Measurements from ENCODE around the gene EPC2. TPM values are rescaled to one million over a fixed set of nuclear protein-coding genes. Genes with fewer than 3 reads are reported as not detected.
"Not testable (repeated sequence)": the region's sequence is repeated elsewhere in the genome, so short reads cannot be mapped to it uniquely, and the experiment has no call there.

The EPC2 gene
- total RNA-seq, 2 experiments from 2014 or later = 16.7 to 16.9 TPM

- intact Hi-C loops (cut with micrococcal nuclease) = loop anchor here (2.0 to 5.0 kb wide), 2 partner anchors 18 to 71 kb away; no protein-coding TSS in a partner anchor
- ChIA-PET CTCF (interaction anchor here (0.6 to 1.9 kb wide), 3 partner anchors 11 to 22 kb away, joined by 3 to 8 read pairs (median 4); no protein-coding TSS in a partner anchor), POLR2A (interaction anchor here (0.7 to 0.9 kb wide), 2 partner anchors 10 to 28 kb away, joined by 3 to 4 read pairs; no protein-coding TSS in a partner anchor)
- Mint-ChIP-seq H3K36me3 (no peaks in the 10 kb centered on the region), H3K4me1 (ENCODE audit: low read depth) (peaks cover 90% of the 10 kb centered on the region), H3K27ac (no peak overlapping the region), H3K4me3 (no peak overlapping the region), H3K9me3 (peaks cover 2% of the 10 kb centered on the region), H3K27me3 (no peaks in the 10 kb centered on the region)
- DNase-seq = no peak
Measured at GRCh38 chr2:148656516-148656915, 12.0 kb downstream of the EPC2 start.

GRCh38 chr2:148658807-148659722, 14.5 kb downstream of the EPC2 start:
- H3K4me1 Mint-ChIP-seq (ENCODE audit: low read depth) = peaks cover 74% of the 10 kb centered on the region
- intact Hi-C loops (cut with micrococcal nuclease) = loop anchor here (1.0 to 5.0 kb wide), 3 partner anchors 8 to 68 kb away; no protein-coding TSS in a partner anchor
- POLR2A ChIA-PET = interaction anchor here (0.6 kb wide), 1 partner anchor 15 kb away, joined by 3 read pairs; no protein-coding TSS in a partner anchor
- peak overlapping the region; percentile 75 for H3K27ac Mint-ChIP-seq
- H3K36me3 Mint-ChIP-seq = peaks cover 8% of the 10 kb centered on the region
- CTCF ChIA-PET = no interaction called here
- peak overlapping the region; percentile 35 for H3K4me3 Mint-ChIP-seq
- no peaks in the 10 kb centered on the region for H3K27me3 Mint-ChIP-seq
- H3K9me3 Mint-ChIP-seq = peaks cover 5% of the 10 kb centered on the region
- DNase-seq = no peak

- intact Hi-C loops (cut with micrococcal nuclease) = no loop called here
- Mint-ChIP-seq H3K27ac (peak overlapping the region; percentile 3), H3K4me3 (no peak overlapping the region), H3K27me3 (no peaks in the 10 kb centered on the region), H3K36me3 (peaks cover 8% of the 10 kb centered on the region), H3K9me3 (peaks cover 5% of the 10 kb centered on the region), H3K4me1 (ENCODE audit: low read depth) (peaks cover 68% of the 10 kb centered on the region)
- POLR2A ChIA-PET = interaction anchor here (1.7 kb wide), 1 partner anchor 17 kb away, joined by 4 read pairs; the partner anchor contains the start of gene EPC2
- no peak for DNase-seq
- CTCF ChIA-PET = interaction anchor here (0.8 to 1.4 kb wide), 3 partner anchors 13 to 71 kb away, joined by 3 to 4 read pairs (median 3); no protein-coding TSS in a partner anchor
Measured at GRCh38 chr2:148660999-148661398, 16.4 kb downstream of the EPC2 start.

- H3K27ac Mint-ChIP-seq, POLR2A ChIA-PET: not testable (repeated sequence)
Measured at GRCh38 chr2:148662332-148662731, 17.8 kb downstream of the EPC2 start.

GRCh38 chr2:148664229-148664628, 19.7 kb downstream of the EPC2 start:
- no peak overlapping the region for H3K27ac Mint-ChIP-seq
- peaks cover 67% of the 10 kb centered on the region for H3K4me1 Mint-ChIP-seq (ENCODE audit: low read depth)
- H3K36me3 Mint-ChIP-seq = peaks cover 8% of the 10 kb centered on the region
- no peak for DNase-seq
- peaks cover 5% of the 10 kb centered on the region for H3K9me3 Mint-ChIP-seq
- intact Hi-C loops (cut with micrococcal nuclease) = no loop called here
- ChIA-PET POLR2A (no interaction called here), CTCF (interaction anchor here (3.7 kb wide), 1 partner anchor 9 kb away, joined by 14 read pairs; no protein-coding TSS in a partner anchor)
- H3K4me3 Mint-ChIP-seq = no peak overlapping the region
- H3K27me3 Mint-ChIP-seq = no peaks in the 10 kb centered on the region

More at GRCh38 chr2:148662332-148662731, 17.8 kb downstream of the EPC2 start:
- H3K4me3 Mint-ChIP-seq; H3K27me3 Mint-ChIP-seq; DNase-seq; H3K9me3 Mint-ChIP-seq; intact Hi-C loops (cut with micrococcal nuclease); H3K36me3 Mint-ChIP-seq: not testable (repeated sequence)
- CTCF ChIA-PET = interaction anchor here (3.7 kb wide), 1 partner anchor 11 kb away, joined by 14 read pairs; no protein-coding TSS in a partner anchor
- peaks cover 66% of the 10 kb centered on the region for H3K4me1 Mint-ChIP-seq (ENCODE audit: low read depth)

GRCh38 chr2:148666555-148666954, 22.0 kb downstream of the EPC2 start:
- ChIA-PET POLR2A (no interaction called here), CTCF (no interaction called here)
- H3K4me1 Mint-ChIP-seq (ENCODE audit: low read depth) = peaks cover 67% of the 10 kb centered on the region
- intact Hi-C loops (cut with micrococcal nuclease) = no loop called here
- DNase-seq = no peak
- peaks cover 3% of the 10 kb centered on the region for H3K9me3 Mint-ChIP-seq
- no peaks in the 10 kb centered on the region for H3K27me3 Mint-ChIP-seq
- no peak overlapping the region for H3K4me3 Mint-ChIP-seq
- peaks cover 9% of the 10 kb centered on the region for H3K36me3 Mint-ChIP-seq
- no peak overlapping the region for H3K27ac Mint-ChIP-seq

GRCh38 chr2:148667113-148667836, 22.7 kb downstream of the EPC2 start:
- POLR2A ChIA-PET = no interaction called here
- CTCF ChIA-PET = no interaction called here
- H3K4me1 Mint-ChIP-seq (ENCODE audit: low read depth) = peaks cover 73% of the 10 kb centered on the region

GRCh38 chr2:148670773-148671172, 26.2 kb downstream of the EPC2 start:
- peaks cover 5% of the 10 kb centered on the region for H3K36me3 Mint-ChIP-seq
- peaks cover 82% of the 10 kb centered on the region for H3K4me1 Mint-ChIP-seq (ENCODE audit: low read depth)
- CTCF ChIA-PET = no interaction called here
- H3K9me3 Mint-ChIP-seq = peaks cover 6% of the 10 kb centered on the region
- no peak overlapping the region for H3K4me3 Mint-ChIP-seq
- DNase-seq = no peak
- POLR2A ChIA-PET = no interaction called here
- no peak overlapping the region for H3K27ac Mint-ChIP-seq
- intact Hi-C loops (cut with micrococcal nuclease) = no loop called here
- H3K27me3 Mint-ChIP-seq = no peaks in the 10 kb centered on the region

More at GRCh38 chr2:148667113-148667836, 22.7 kb downstream of the EPC2 start:
- no peak overlapping the region for H3K27ac Mint-ChIP-seq
- no peak overlapping the region for H3K4me3 Mint-ChIP-seq
- no peaks in the 10 kb centered on the region for H3K27me3 Mint-ChIP-seq
- peaks cover 8% of the 10 kb centered on the region for H3K36me3 Mint-ChIP-seq
- DNase-seq = no peak
- H3K9me3 Mint-ChIP-seq = peaks cover 6% of the 10 kb centered on the region
- intact Hi-C loops (cut with micrococcal nuclease) = no loop called here

- Mint-ChIP-seq H3K4me3 (no peak overlapping the region), H3K9me3 (peaks cover 6% of the 10 kb centered on the region), H3K27ac (peak overlapping the region; percentile 14), H3K36me3 (peaks cover 5% of the 10 kb centered on the region), H3K4me1 (ENCODE audit: low read depth) (peaks cover 64% of the 10 kb centered on the region), H3K27me3 (no peaks in the 10 kb centered on the region)
- intact Hi-C loops (cut with micrococcal nuclease) = loop anchor here (1.0 to 2.0 kb wide), 2 partner anchors 18 to 29 kb away; no protein-coding TSS in a partner anchor
- POLR2A ChIA-PET = no interaction called here
- CTCF ChIA-PET = interaction anchor here (0.5 to 1.8 kb wide), 9 partner anchors 10 to 296 kb away, joined by 3 to 14 read pairs (median 5); no protein-coding TSS in a partner anchor
- DNase-seq = peak; percentile 43
Measured at GRCh38 chr2:148674063-148675020, 29.8 kb downstream of the EPC2 start.

GRCh38 chr2:148675708-148676107, 31.2 kb downstream of the EPC2 start:
- H3K27me3 Mint-ChIP-seq = no peaks in the 10 kb centered on the region
- no peak for DNase-seq
- ChIA-PET POLR2A (no interaction called here), CTCF (interaction anchor here (1.3 to 1.7 kb wide), 2 partner anchors 11 to 151 kb away, joined by 5 to 6 read pairs; no protein-coding TSS in a partner anchor)
- H3K27ac Mint-ChIP-seq = no peak overlapping the region
- peaks cover 59% of the 10 kb centered on the region for H3K4me1 Mint-ChIP-seq (ENCODE audit: low read depth)
- intact Hi-C loops (cut with micrococcal nuclease) = loop anchor here (2.0 kb wide), 1 partner anchor 19 kb away; no protein-coding TSS in a partner anchor
- H3K9me3 Mint-ChIP-seq = peaks cover 6% of the 10 kb centered on the region
- peaks cover 5% of the 10 kb centered on the region for H3K36me3 Mint-ChIP-seq
- H3K4me3 Mint-ChIP-seq = no peak overlapping the region

Measured in activated CD4-positive, alpha-beta memory T cell treated with anti-CD3 and anti-CD28 coated beads for 36 hours (primary cell).